GM12873 (cell line): ENCODE data around the gene WWC2.

Experiments
- CTCF ChIP-seq: IDR thresholded peaks from 2 replicates; pipeline ENCODE4 v1.5.1; 2012; ENCODE audit warnings: low read depth, mild to moderate bottlenecking, moderate library complexity, low read length, control low read depth; ENCODE audit not compliant: insufficient read depth; ENCODE audit errors: missing control alignments

The WWC2 gene

GRCh38 chr4:183323295-183323694, 224.2 kb downstream of the WWC2 start:
- TF ChIP-seq CTCF, result no peak

- TF ChIP-seq CTCF, result no peak
Measured at GRCh38 chr4:183324619-183325018, 225.6 kb downstream of the WWC2 start.

GRCh38 chr4:183326853-183327252, 227.8 kb downstream of the WWC2 start:
- no peak for TF ChIP-seq CTCF

GRCh38 chr4:183327827-183328226, 228.8 kb downstream of the WWC2 start:
- TF ChIP-seq CTCF, result no peak

- no peak for TF ChIP-seq CTCF
Measured at GRCh38 chr4:183328832-183329231, 229.8 kb downstream of the WWC2 start.

- TF ChIP-seq CTCF, result no peak
Measured at GRCh38 chr4:183329244-183329643, 230.2 kb downstream of the WWC2 start.

- no peak for TF ChIP-seq CTCF
Measured at GRCh38 chr4:183329954-183330742, 231.1 kb downstream of the WWC2 start.
